Lower lobe of right lung (tissue), 2 donors: ENCODE measurements around the gene ZNRF3. TPM values are rescaled to one million over a fixed set of nuclear protein-coding genes. Genes with fewer than 3 reads are reported as not detected.

ENCODE experiments used
- ATAC-seq, 2 donors: fragments of 200-7000 bp; cut with Tn5 transposase; one replicate each; pipeline ENCODE4 v1.9.1; 2020 to 2022; ENCODE audit warnings: mild to moderate bottlenecking in 2 of 2, moderate library complexity in 2 of 2
- DNase-seq: peaks from one replicate; pipeline ENCODE4 v3.0.0-alpha.2; 2020
- H3K27ac ChIP-seq: fragments of 200-600 bp; one replicate; pipeline ENCODE4 v1.8.0; 2022
- H3K27me3 ChIP-seq: fragments of 200-600 bp; one replicate; pipeline ENCODE4 v1.8.0; 2022; ENCODE audit warnings: low read depth
- H3K36me3 ChIP-seq: fragments of 200-600 bp; one replicate; pipeline ENCODE4 v1.8.0; 2022; ENCODE audit warnings: mild to moderate bottlenecking
- H3K4me1 ChIP-seq: fragments of 200-600 bp; one replicate; pipeline ENCODE4 v1.8.0; 2022
- H3K4me3 ChIP-seq: fragments of 200-600 bp; one replicate; pipeline ENCODE4 v1.8.0; 2022; ENCODE audit warnings: mild to moderate bottlenecking
- H3K9me3 ChIP-seq: fragments of 200-600 bp; one replicate; pipeline ENCODE4 v1.8.0; 2022
- CTCF ChIP-seq: fragments of 200-600 bp; IDR thresholded peaks from one replicate; pipeline ENCODE4 v1.8.0; 2022; ENCODE audit warnings: antibody characterized with exemption, mild to moderate bottlenecking
- intact Hi-C: fragments of 100-400 bp; cut with DNase I; formaldehyde crosslinking; loops from one replicate; pipeline ENCODE4 v1.11.0; 2022
- total RNA-seq: library from RNA; stranded (reverse); fragmentation: NEBNext Ultra II Directional; extraction: Animal tissue kit (Norgen Biotek cat#: 25700); gene quantifications from one replicate; pipeline ENCODE4 v1.2.1, GENCODE V29; 2021
- donor health status: DM: no; HTN: yes; CAD: no; lungs with severe emphysema.

Gene ZNRF3
- total RNA-seq, 1 donor from 2014 or later = 11.3 TPM

- Histone ChIP-seq H3K36me3 (peaks cover 22% of the 10 kb centered on the region), H3K4me1 (peaks cover 2% of the 10 kb centered on the region), H3K27ac (no peak overlapping the region), H3K27me3 (no peaks in the 10 kb centered on the region), H3K4me3 (no peak overlapping the region), H3K9me3 (no peaks in the 10 kb centered on the region)
- ATAC-seq = no peak
- TF ChIP-seq CTCF = no peak
- no peak for DNase-seq
- intact Hi-C loops = no loop called here
These were observed 214.9 kb downstream of the ZNRF3 start for GRCh38 chr22:29098296-29098695.

- Histone ChIP-seq H3K4me3 (no peak overlapping the region), H3K36me3 (peaks cover 17% of the 10 kb centered on the region), H3K27ac (no peak overlapping the region), H3K4me1 (no peaks in the 10 kb centered on the region), H3K27me3 (no peaks in the 10 kb centered on the region), H3K9me3 (no peaks in the 10 kb centered on the region)
- ATAC-seq = no peak
- intact Hi-C loops = no loop called here
- TF ChIP-seq CTCF = no peak
- DNase-seq = no peak
These were observed 218.9 kb downstream of the ZNRF3 start for GRCh38 chr22:29102300-29102699.

GRCh38 chr22:29103121-29103520 lies 219.7 kb downstream of the ZNRF3 start:
- ATAC-seq = no peak
- intact Hi-C loops = no loop called here
- no peak for TF ChIP-seq CTCF

GRCh38 chr22:29105468-29105867 lies 222.1 kb downstream of the ZNRF3 start:
- DNase-seq (no peak), ATAC-seq (no peak)
- H3K27me3 ChIP-seq = no peaks in the 10 kb centered on the region
- intact Hi-C loops = no loop called here
- H3K9me3 ChIP-seq = no peaks in the 10 kb centered on the region
- H3K4me3 ChIP-seq = no peak overlapping the region
- H3K27ac ChIP-seq = no peak overlapping the region
- H3K4me1 ChIP-seq = no peaks in the 10 kb centered on the region
- no peaks in the 10 kb centered on the region for H3K36me3 ChIP-seq
- no peak for TF ChIP-seq CTCF

More at GRCh38 chr22:29103121-29103520, 219.7 kb downstream of the ZNRF3 start:
- Histone ChIP-seq H3K4me1 (no peaks in the 10 kb centered on the region), H3K9me3 (no peaks in the 10 kb centered on the region), H3K4me3 (no peak overlapping the region), H3K36me3 (peaks cover 15% of the 10 kb centered on the region), H3K27ac (no peak overlapping the region), H3K27me3 (no peaks in the 10 kb centered on the region)
- DNase-seq = no peak

GRCh38 chr22:29106839-29107238 lies 223.5 kb downstream of the ZNRF3 start:
- Histone ChIP-seq H3K4me3 (no peak overlapping the region), H3K4me1 (no peaks in the 10 kb centered on the region), H3K9me3 (no peaks in the 10 kb centered on the region), H3K27ac (no peak overlapping the region), H3K27me3 (no peaks in the 10 kb centered on the region), H3K36me3 (no peaks in the 10 kb centered on the region)
- intact Hi-C loops = no loop called here
- ATAC-seq (no peak), DNase-seq (no peak)
- no peak for TF ChIP-seq CTCF

Other genes with a start within 250 kb of the ZNRF3 start
- 39.6 TPM for gene TTC28, start 203.7 kb upstream of the ZNRF3 start, total RNA-seq
- gene CHEK2, start 141.8 kb upstream of the ZNRF3 start, total RNA-seq = 10.0 TPM
- gene HSCB, start 141.5 kb upstream of the ZNRF3 start, total RNA-seq = 13.4 TPM
- 21.4 TPM for gene CCDC117, start 110.9 kb upstream of the ZNRF3 start, total RNA-seq
- gene XBP1, start 83.0 kb upstream of the ZNRF3 start, total RNA-seq = 216 TPM
- not detected for gene C22orf31, start 178.3 kb downstream of the ZNRF3 start, total RNA-seq
- 23.5 TPM for gene KREMEN1, start 189.5 kb downstream of the ZNRF3 start, total RNA-seq